Testis (tissue), 3 donors: ENCODE data around the gene PDE6G. TPM values are rescaled to one million over a fixed set of nuclear protein-coding genes. Genes with fewer than 3 reads are reported as not detected.

Experiments used
- DNase-seq: peaks from one replicate; pipeline ENCODE4 v3.0.0-alpha.2; 2019
- H3K27ac ChIP-seq, 2 donors: fragments of 200-600 bp; sonication (generic); one replicate each; pipeline ENCODE4 v1.5.1; 2019
- H3K27me3 ChIP-seq: fragments of 200-600 bp; sonication (generic); one replicate; pipeline ENCODE4 v1.5.1; 2019
- H3K36me3 ChIP-seq: fragments of 200-600 bp; sonication (generic); one replicate; pipeline ENCODE4 v1.5.1; 2017; ENCODE audit warnings: low read depth; ENCODE audit errors: missing control alignments
- H3K4me1 ChIP-seq: fragments of 200-600 bp; sonication (generic); one replicate; pipeline ENCODE4 v1.5.1; 2019
- H3K4me3 ChIP-seq, 2 donors: fragments of 200-600 bp; sonication (generic); one replicate each; pipeline ENCODE4 v1.5.1; 2017 to 2019
- H3K9me3 ChIP-seq: fragments of 200-600 bp; sonication (generic); one replicate; pipeline ENCODE4 v1.5.1; 2017
- CTCF ChIP-seq, 3 experiments: fragments of 450-650 bp in 2 of 3; fragments of 200-600 bp in 1 of 3; sonication (generic) in 1 of 3; IDR thresholded peaks; one replicate each; pipeline ENCODE4 v1.5.1; 2016 to 2019; ENCODE audit warnings: antibody characterized with exemption in 3 of 3, mild to moderate bottlenecking in 2 of 3, moderate library complexity in 1 of 3
- POLR2A ChIP-seq: fragments of 450-650 bp; IDR thresholded peaks from one replicate; pipeline ENCODE4 v1.6.1; 2017; ENCODE audit warnings: antibody characterized with exemption, mild to moderate bottlenecking, moderate library complexity
- WGBS, 2 donors: methylation state at CpG; one replicate each; pipeline ENCODE4 v1.1.5; 2018; 5-methylcytosine and 5-hydroxymethylcytosine counted together
- intact Hi-C: fragments of 100-400 bp; cut with DNase I; formaldehyde crosslinking; loops from one replicate; pipeline ENCODE4 v1.15.1; 2023; ENCODE audit warnings: low total_unique reads
- polyA plus RNA-seq: library from polyadenylated mRNA; stranded (reverse); fragments of 350-450 nt; fragmentation: Illumina TruSeq; extraction: RNeasy Lipid Tissue Mini Kit (QIAGEN cat#74804); gene quantifications from one replicate; pipeline ENCODE4 v1.2.3, GENCODE V29; 2014; ENCODE audit warnings: low read depth, low replicate concordance; ENCODE audit not compliant: insufficient read depth
- total RNA-seq, 2 donors: library from RNA; depleted of rRNA; stranded (reverse); fragments of >200 nt; gene quantifications; one replicate each; pipeline ENCODE4 v1.2.3, GENCODE V29; 2016

The PDE6G gene
- total and polyA plus RNA-seq, 3 donors from 2014 or later: 0.56 to 4.9 (median 1.0) TPM

GRCh38 chr17:81695801-81696200 lies 39.5 kb upstream of the PDE6G start:
- TF ChIP-seq POLR2A (no peak), CTCF (IDR thresholded peaks at IDR 0.05) (no peak)
- no peaks in the 10 kb centered on the region for H3K36me3 ChIP-seq
- no peaks in the 10 kb centered on the region for H3K27me3 ChIP-seq
- no peak overlapping the region for H3K4me3 ChIP-seq
- H3K27ac ChIP-seq: no peak overlapping the region
- no peaks in the 10 kb centered on the region for H3K4me1 ChIP-seq
- DNase-seq: no peak
- no peaks in the 10 kb centered on the region for H3K9me3 ChIP-seq
- intact Hi-C loops: no loop called here
- 94 to 96% methylated on average over 9 to 20 of the region's 22 CpGs for WGBS, 2 donors

GRCh38 chr17:81695211-81695610 lies 38.9 kb upstream of the PDE6G start:
- Histone ChIP-seq H3K27ac (no peak overlapping the region), H3K9me3 (no peaks in the 10 kb centered on the region), H3K4me3 (no peak overlapping the region), H3K4me1 (no peaks in the 10 kb centered on the region), H3K27me3 (no peaks in the 10 kb centered on the region), H3K36me3 (no peaks in the 10 kb centered on the region)
- WGBS, 2 donors: 84% methylated on average over 6 of the region's 6 CpGs; no CpG with 5 or more reads in 1 of the 2 donors
- TF ChIP-seq POLR2A: no peak
- TF ChIP-seq CTCF (IDR thresholded peaks at IDR 0.05): no peak
- no peak for DNase-seq
- intact Hi-C loops: no loop called here

- H3K9me3 ChIP-seq: no peaks in the 10 kb centered on the region
Observed at GRCh38 chr17:81694810-81695209, 38.5 kb upstream of the PDE6G start.

GRCh38 chr17:81693509-81694210 lies 37.3 kb upstream of the PDE6G start:
- H3K36me3 ChIP-seq: no peaks in the 10 kb centered on the region
- WGBS, 2 donors: 87% methylated on average over 11 to 34 of the region's 35 CpGs
- H3K27ac ChIP-seq: no peak overlapping the region
- no peak for DNase-seq
- no peaks in the 10 kb centered on the region for H3K4me1 ChIP-seq
- no peak for TF ChIP-seq CTCF (IDR thresholded peaks at IDR 0.05)
- no peak for TF ChIP-seq POLR2A
- no peak overlapping the region for H3K4me3 ChIP-seq
- H3K9me3 ChIP-seq: no peaks in the 10 kb centered on the region
- intact Hi-C loops: no loop called here
- H3K27me3 ChIP-seq: no peaks in the 10 kb centered on the region

More at GRCh38 chr17:81694810-81695209, 38.5 kb upstream of the PDE6G start:
- no peak for DNase-seq
- Histone ChIP-seq H3K4me1 (no peaks in the 10 kb centered on the region), H3K4me3 (no peak overlapping the region), H3K36me3 (no peaks in the 10 kb centered on the region), H3K27me3 (no peaks in the 10 kb centered on the region), H3K27ac (no peak overlapping the region)
- no peak for TF ChIP-seq POLR2A
- TF ChIP-seq CTCF (IDR thresholded peaks at IDR 0.05): no peak
- 86 to 94% methylated on average over 6 to 19 of the region's 19 CpGs for WGBS, 2 donors
- intact Hi-C loops: no loop called here

GRCh38 chr17:81691608-81692007 lies 35.3 kb upstream of the PDE6G start:
- Histone ChIP-seq H3K4me3 (no peak overlapping the region), H3K27ac (no peak overlapping the region), H3K27me3 (no peaks in the 10 kb centered on the region), H3K36me3 (no peaks in the 10 kb centered on the region), H3K4me1 (no peaks in the 10 kb centered on the region), H3K9me3 (no peaks in the 10 kb centered on the region)
- no peak for TF ChIP-seq CTCF (IDR thresholded peaks at IDR 0.05)
- no peak for TF ChIP-seq POLR2A
- DNase-seq: no peak
- WGBS, 2 donors: 96 to 97% methylated on average over 17 to 20 of the region's 20 CpGs
- intact Hi-C loops: no loop called here
